ENCODE measurements around the gene AGPAT1.
"Not testable (repeated sequence)": the region's sequence is repeated elsewhere in the genome, so short reads cannot be mapped to it uniquely, and the experiment has no call there.

The AGPAT1 gene

DNA sequence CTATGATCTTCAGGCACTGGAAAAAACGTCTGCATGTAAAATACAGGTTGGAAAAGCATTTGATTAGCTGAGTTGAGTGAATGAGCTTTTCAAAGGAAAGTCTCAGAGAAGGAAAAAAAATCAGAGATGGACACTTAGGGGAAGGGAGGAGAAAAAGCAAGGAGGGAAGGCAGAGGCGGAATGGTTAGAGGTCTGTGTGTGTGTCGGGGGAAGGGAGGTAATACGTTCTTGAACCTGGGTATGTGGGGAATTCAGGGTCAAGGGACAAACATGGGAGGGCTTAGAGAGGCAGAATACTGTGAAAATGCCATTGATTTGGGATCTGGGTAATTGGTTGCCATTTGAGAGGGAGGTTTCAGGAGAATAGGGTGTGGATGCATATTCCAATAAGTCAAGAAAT is 29.2 kb downstream of the AGPAT1 start:
- DNase-seq = no peak

DNA sequence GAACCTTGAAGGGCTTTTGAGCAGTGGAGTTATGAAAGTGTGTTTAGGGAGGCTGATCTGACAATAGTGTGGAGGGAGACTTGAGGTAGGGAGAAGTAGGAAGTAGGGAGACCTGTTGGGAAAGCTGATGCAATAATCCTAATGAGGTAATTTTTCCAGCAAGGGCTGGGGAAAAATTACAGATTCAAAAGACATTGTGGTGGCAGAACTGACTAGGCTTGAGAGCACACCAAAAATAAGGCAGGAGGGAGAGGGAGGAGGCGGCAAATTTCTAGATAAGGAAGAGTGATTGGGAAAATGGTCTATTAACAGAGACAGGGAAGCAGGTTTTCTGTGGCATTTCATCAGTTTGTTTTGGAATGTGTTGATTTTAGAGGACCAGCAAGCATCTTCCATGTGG is 29.6 kb downstream of the AGPAT1 start:
- no peak for DNase-seq

DNA sequence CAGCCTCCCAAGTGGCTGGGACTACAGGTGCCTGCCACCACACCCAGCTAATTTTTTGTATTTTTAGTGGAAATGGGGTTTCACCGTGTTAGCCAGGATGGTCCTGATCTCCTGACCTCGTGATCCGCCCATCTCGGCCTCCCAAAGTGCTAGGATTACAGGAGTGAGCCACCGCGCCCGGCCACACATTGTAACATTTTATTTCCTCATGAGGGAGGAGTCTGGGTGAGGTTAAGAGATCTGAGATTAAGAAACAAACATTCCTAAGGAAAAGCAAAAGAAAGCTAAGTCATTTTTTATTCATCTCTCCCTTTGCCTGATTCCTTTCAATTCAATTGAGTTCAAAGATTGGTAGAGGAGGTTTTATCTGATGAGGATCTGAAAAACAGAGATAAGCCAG is 31.6 kb downstream of the AGPAT1 start:
- DNase-seq = not testable (repeated sequence)

DNA sequence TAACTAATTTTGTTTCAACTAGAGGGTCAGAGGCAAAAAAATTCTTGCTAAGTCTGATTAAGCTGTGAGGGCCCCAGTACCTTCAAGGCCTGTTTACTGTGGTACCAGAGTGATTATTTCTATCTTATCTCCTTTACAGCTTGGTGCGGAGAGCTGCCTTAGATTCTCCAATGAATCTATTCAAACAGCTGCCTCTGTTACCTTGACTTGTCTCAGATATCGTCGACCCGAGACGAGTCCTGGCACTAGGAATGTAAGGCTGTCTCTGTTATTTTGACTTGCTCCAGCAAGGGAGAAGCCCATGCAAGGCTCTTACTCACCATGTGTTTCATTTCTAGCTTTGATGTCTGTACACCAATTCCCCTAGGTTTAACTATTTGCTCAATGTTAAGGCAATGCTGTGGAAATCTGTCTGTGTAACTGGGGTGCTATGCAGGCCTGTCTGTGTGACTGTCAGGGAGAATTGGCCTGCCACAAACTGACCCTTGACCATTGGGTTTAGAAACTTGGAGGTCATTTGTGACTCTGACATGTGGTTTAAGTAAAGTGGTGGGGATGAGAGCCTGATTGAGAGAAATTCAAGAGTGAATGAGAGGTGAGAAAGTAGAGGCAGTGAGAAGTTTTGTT is 35.4 kb downstream of the AGPAT1 start:
- no peak for DNase-seq

DNA sequence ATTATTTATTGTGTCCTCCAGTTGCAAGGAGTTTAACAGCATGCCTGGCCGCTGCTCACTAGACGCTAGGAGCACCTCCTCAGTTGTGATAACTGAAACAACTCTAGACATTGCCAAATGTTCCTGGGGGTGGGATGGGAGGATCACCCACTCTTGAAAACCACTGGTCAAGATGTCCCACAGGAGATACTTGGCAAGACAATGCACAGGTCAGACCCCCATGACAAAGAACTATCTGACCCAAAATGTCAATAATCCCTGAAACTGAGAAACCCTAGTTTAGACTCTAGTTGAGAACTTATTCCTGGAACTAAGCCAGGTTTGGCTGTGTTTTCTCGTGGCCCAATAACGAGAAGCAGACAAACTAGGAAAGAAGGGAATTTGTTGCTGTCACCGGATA is 36.3 kb downstream of the AGPAT1 start:
- no peak for DNase-seq

DNA sequence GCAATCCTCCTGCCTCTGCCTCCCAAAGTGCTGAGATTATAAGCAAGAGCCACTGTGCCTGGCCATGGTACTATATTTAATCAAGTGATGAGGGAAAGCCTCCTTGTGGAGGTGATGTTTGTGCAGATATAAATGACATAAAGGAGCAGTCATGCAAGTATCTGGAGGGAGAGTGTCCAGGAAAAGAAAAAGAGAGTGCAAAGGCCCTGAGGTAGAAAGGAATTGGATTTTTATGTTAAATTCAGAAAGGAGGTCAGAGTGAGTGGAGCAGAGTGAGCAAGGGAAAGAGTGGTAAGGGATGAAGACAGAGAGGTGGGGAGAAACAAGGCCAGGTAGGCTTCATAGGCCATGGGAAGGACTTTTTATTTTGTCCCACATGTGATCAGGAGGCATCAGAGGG is 38.4 kb downstream of the AGPAT1 start:
- no peak for DNase-seq

DNA sequence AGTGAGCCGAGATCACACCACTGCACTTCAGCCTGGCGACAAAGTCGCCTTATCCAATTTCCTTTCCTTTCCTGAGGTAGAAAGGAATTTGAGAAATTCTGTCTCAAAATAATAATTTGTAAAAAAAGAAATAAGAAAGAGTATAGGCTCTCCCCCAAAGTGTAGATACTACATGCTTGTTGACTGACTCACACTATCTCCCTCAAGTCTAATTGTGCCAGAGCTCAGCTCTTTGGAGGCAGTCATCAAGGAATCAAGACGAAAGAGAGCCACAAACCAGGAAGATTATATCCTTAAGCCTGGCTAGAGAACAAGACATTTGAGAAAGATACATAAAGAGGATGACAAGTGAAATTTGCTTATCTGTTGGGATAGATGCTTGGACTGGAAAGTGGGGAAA is 42.1 kb downstream of the AGPAT1 start:
- DNase-seq = no peak

DNA sequence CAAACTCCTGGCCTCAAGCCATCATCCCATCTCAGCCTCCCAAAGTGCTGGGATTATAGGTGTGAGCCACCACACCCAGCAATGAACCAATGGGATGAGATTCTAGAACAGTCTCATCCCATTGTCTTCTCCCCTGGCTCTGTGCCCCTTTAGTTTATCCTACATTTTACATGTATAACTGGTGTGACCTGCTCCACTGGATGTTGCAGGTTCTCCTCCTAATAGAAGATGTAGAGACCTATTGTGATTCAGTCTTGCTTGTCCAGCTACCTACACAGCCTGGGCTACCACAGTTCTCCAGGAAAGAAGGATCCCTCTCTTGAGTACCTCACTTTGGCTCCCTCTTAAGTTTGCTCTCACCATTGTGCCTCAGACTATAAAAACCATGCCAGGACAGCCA is 43.8 kb downstream of the AGPAT1 start:
- DNase-seq = no peak

DNA sequence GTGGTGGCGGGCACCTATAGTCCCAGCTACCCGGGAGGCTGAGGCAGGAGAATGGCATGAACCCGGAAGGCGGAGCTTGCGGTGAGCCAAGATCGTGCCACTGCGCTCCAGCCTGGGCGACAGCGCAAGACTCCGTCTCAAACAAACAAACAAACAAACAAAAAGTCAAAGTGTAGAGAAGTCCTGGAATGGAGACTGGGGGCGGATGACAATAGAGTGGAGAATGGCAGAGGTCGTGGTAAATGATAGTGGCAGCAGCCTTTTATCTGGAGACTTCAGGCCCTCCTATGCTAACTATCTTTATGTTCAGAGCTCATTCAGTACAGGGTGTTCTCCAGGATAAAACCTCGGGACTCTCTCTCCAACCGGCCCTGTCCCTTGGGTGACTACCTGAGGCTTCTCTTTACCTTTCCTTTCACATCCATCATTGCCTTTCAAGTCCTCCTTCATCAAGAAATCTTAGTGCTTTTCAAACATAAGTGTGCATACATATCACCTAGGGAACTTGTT is 44.4 kb downstream of the AGPAT1 start:
- DNase-seq = no peak

DNA sequence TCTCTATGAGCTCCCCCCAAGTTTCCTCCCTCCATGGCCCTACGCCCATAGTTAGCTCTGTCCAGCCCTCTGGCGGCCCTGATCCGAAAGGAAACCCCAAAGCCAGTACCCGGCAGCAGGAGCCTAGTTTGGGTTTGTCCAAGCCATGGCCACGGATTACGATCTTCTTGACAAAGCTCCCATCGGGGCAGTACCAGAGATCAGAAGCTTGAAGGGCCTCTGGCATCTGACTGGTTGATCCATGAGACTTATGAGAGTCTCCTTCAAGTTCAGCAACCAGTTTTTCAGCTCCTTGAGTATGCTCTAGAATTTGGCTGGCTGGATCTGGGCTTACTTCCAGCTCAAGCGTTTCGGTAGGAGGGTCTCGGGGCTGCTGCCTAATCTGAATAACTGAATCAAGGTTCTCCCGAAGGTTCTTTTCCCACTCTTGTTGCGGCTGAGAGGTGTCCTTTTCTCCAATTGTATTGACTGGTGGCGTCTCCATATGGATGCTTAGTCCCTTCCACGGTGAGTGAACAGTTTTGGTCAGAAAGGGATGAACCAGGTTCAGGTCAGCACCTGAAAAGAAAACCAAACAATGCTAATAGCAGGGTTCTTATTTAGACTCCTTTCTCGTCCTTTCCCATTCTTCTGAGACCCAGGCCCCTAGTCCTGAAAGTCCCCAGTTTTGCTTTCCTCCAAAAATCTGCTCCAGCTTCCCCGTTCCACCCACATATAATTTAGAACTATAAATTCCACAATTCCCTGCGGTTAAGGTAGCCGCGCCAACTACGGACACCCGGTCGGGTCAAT is 46.4 kb downstream of the AGPAT1 start:
- no peak for DNase-seq

DNA sequence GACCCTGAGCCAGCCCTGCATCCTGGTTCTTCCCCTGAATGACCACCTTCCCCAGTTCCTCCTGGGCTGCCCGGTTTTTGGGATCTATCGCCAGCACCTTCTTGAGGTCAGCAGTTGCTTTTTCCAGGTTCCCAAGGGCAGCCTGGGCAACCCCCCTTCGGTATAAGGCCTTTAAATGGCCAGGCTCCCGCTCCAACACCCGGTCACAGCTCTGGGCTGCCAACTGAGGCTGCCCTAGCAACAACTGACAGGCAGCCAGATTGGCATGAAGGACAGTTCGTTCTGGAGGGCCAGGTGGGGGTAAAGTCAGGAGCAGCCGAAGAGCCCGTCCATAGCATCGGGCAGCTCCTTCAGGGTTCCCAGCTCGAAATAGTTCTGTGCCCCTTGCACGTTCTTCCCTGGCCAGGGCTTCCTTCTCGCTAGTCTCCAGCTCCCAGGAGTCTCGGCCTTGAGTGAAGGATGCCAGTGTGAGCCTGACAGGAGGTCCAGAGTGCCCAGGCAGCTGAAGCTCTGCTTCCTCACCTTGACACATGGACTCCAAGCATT is 47.1 kb downstream of the AGPAT1 start:
- no peak for DNase-seq

DNA sequence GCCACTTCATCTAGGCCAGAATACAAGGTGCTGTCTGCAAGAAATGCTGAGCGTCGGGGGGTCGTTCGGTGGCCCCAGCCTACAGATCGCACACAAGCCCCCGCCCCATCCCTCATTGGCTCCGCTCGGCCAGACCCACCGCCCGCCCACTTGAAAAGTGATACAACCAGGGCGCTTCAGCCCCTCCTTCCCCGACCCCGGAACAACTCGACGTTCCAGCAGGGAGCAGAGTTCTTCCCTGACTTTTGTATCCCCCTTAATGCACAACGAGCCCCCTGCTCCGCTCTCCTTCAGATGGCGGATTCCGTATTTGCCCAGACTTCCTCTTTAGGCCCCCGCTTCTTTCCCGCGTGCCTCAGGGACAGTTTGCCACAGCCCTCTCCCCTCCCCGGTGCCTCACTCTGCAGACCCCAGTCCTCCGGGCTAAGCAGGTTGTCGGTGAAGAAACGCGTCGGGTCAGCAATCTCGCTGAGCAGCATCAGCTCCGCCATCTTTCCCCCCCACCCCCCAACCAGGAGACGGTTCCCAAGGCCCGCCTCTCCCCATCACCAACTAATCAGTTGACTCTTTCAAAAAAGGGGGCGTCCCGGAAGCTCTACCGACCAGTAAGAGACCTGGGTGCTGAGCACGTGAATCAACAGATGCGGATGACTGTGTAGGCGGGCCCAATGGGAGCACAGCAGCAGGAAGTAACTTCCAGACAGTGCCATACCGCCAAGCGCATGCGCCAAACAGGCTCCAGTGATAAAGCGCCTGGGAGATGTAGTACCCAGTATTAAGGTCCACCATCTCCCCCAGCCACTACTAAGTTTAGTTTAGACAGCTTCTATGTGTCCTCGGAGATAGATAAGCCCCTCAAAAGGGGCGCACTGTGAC is 47.9 kb downstream of the AGPAT1 start, which contains the start of gene ATF6B:
Gene ATF6B, minus strand, starts transcription at position 530 of the 876 bp plus-strand sequence. Its CDS starts 39 bp downstream, at position 491.
- DNase-seq = peak; percentile 98

DNA sequence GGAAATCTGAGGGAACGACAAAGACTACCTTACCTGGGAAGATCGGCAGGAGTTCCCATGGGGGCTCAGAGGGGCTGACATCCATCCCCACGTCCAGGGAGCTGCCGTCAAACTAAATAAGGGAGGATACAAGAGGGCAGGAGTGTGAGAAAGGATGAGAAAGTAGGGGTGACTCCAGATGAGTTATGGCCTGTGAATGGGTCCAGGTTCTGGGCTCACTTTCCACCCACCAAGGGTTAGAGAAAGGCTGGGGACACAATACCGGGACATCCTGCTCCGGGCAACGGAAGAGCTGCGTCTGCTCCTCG is 48.5 kb downstream of the AGPAT1 start:
- no peak for DNase-seq

DNA sequence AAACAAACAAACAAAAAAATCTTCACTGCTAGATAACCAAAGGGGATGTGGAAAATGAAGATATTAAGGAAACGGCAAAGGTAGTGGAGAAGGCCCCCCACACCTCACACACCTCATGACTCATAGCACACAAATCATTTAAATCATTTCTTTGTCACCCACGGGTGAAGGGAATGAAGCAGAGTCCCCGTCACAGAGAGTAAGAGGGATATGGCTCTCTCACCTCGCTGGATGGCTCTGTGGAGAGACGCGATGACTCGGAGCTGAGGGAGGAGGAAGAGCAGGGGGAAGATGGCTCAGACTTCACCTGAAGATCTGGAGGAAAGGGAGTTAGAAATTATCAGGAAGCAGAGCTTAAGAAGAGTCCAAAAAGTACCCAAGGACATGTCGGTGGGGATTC is 49.0 kb downstream of the AGPAT1 start:
- no peak for DNase-seq

DNA sequence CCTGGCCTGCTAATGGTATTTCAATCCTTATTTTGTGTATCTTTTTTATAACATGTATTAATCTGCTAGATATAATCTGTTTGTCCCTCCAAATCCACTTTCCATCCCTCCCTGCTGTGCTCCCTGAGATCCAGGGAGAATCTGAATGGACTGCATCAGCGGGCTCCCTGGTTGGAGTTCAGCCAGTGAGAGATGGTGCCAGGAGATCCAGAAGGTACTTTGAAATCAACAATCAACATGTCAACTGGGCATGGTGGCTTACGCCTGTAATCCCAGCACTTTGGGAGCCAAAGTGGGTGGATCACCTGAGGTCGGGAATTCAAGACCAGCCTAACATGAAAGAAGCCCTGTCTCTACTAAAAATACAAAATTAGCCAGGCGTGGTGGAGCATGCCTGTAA is 52.2 kb downstream of the AGPAT1 start:
- DNase-seq = no peak

DNA sequence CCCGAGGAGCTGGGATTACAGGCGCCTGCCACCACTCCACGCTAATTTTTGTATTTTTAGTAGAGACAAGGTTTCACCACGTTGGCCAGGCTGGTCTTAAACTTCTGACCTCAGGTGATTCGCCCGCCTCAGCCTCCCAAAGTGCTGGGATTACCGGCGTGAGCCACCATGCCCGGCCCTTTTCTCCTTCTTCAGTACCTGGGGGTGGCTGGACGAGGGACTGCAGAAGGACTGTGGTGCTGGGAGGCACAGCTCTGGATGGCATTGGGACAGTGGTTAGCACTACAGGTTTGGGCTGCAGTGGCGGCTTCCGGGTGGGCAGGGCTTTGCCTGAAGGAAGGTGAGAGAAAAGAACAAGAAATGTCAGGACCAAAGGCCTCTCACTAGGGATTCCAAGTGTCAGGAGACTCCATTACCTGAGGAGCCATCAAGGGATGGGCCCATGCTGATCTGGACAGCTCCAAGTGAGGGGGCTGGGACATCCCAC is 55.3 kb downstream of the AGPAT1 start:
- DNase-seq = no peak

DNA sequence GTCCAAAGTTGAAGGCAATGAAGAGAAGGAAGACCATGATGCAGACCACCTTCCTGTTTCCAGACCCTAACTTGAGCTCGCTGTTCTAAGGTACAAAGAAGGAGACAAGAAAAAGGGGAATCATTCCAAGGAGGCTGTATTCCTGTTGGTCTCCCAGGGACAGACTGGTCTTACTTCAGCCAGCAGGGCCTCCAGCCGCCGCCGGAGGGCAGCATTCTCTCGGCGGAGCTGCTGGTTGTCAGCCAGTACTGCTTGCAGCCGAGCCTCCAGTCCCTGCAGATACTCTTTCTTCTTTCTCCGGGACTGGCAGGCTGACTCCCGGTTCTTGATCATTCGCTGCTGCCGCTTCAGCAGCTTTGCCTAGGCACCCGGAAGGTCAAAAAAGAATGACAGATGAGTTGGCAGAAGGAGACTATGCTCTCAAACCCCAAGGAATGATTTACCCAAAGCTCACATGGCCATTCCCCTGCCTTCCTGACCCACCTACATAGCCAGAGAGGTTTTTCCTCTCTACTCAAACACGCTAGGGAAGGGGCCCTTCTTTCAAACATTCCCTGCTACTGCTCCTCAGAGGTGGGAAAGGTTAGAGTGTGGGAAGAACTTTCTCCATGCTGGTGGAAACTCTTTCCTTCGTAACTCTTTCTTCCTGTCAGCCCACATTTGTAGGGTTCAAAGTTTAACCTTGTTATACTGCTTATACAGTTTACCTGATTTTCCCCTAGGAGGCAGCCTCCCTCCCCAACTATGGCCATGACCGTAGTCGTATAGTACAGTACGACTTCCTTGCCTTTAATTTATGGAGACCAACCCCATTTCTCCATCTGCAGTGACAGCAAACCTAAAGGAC is 56.9 kb downstream of the AGPAT1 start:
- DNase-seq = peak; percentile 4
